ENCODE measurements around the gene TASOR. TPM values are rescaled to one million over a fixed set of nuclear protein-coding genes. Genes with fewer than 3 reads are reported as not detected.
A peak's percentile ranks its signal among the peaks of the same experiment; 100 is the strongest.

TASOR gene
- total and polyA plus RNA-seq, 12 donors = 18.9 to 81.8 (median 46.3) TPM

GRCh38 chr3:56682462-56683121 is 473 bp downstream of the TASOR start:
- intact Hi-C loops (cut with DNase I) = no loop called here
- Histone ChIP-seq H3K36me3 (replicated peaks in 1 of 2) (no peaks in the 10 kb centered on the region), H3K27ac (peak overlapping the region; percentile 95 to 99 (median 98)), H3K27me3 (no peaks in the 10 kb centered on the region), H3K4me1 (replicated peaks in 1 of 2) (peaks cover 16 to 38% of the 10 kb centered on the region in 2 donors), H3K4me3 (peak overlapping the region; percentile 66 to 97 (median 84)), H3K9me3 (replicated peaks in 1 of 3) (no peaks in the 10 kb centered on the region)
- TF ChIP-seq POLR2A (IDR thresholded peaks at IDR 0.05) (peak in 1 of 2 donors; percentile 67), CTCF (IDR thresholded peaks at IDR 0.05) (peak in 2 of 6 experiments; percentile 10 to 16)
- peak; percentile 69 to 86 (median 76) for DNase-seq
- WGBS, 4 donors = 0 to 1% (median 1%) methylated on average over 21 to 58 of the region's 58 CpGs

GRCh38 chr3:56681984-56682461 is 1.0 kb downstream of the TASOR start:
- DNase-seq = no peak
- Histone ChIP-seq H3K27me3 (no peaks in the 10 kb centered on the region), H3K36me3 (replicated peaks in 1 of 2) (no peaks in the 10 kb centered on the region), H3K4me1 (replicated peaks in 1 of 2) (peaks cover 16 to 38% of the 10 kb centered on the region in 2 donors), H3K9me3 (replicated peaks in 1 of 3) (no peaks in the 10 kb centered on the region), H3K4me3 (peak overlapping the region; percentile 66 to 97 (median 84)), H3K27ac (peak overlapping the region; percentile 95 to 99 (median 98))
- WGBS, 4 donors = 17 to 28% (median 20%) methylated on average over 7 to 10 of the region's 10 CpGs
- TF ChIP-seq CTCF (IDR thresholded peaks at IDR 0.05) (no peak), POLR2A (IDR thresholded peaks at IDR 0.05) (no peak)
- intact Hi-C loops (cut with DNase I) = no loop called here

- DNase-seq = no peak
- intact Hi-C loops (cut with DNase I) = no loop called here
- Histone ChIP-seq H3K27me3 (no peaks in the 10 kb centered on the region), H3K9me3 (replicated peaks in 1 of 3) (no peaks in the 10 kb centered on the region), H3K36me3 (replicated peaks in 1 of 2) (no peaks in the 10 kb centered on the region), H3K4me1 (replicated peaks in 1 of 2) (peaks cover 16 to 38% of the 10 kb centered on the region in 2 donors), H3K27ac (no peak overlapping the region), H3K4me3 (peak overlapping the region in 1 of 4 donors; percentile 8)
- TF ChIP-seq CTCF (IDR thresholded peaks at IDR 0.05) (no peak), POLR2A (IDR thresholded peaks at IDR 0.05) (no peak)
Observed at GRCh38 chr3:56680054-56680580, 2.9 kb downstream of the TASOR start.

GRCh38 chr3:56677286-56677685 is 5.8 kb downstream of the TASOR start:
- H3K27me3 ChIP-seq = no peaks in the 10 kb centered on the region
- no peak overlapping the region for H3K4me3 ChIP-seq
- no peaks in the 10 kb centered on the region for H3K9me3 ChIP-seq (replicated peaks in 1 of 3)
- peaks cover 0 to 8% of the 10 kb centered on the region in 2 donors for H3K36me3 ChIP-seq (replicated peaks in 1 of 2)
- TF ChIP-seq CTCF (IDR thresholded peaks at IDR 0.05) (no peak), POLR2A (IDR thresholded peaks at IDR 0.05) (no peak)
- H3K4me1 ChIP-seq (replicated peaks in 1 of 2) = peaks cover 16 to 38% of the 10 kb centered on the region in 2 donors
- H3K27ac ChIP-seq = no peak overlapping the region
- no peak for DNase-seq
- intact Hi-C loops (cut with DNase I) = no loop called here
- WGBS, 4 donors = 33 to 67% (median 37%) methylated on average over 1 of the region's 1 CpG
